HepG2 (cell line): ENCODE results near the gene LAG3. TPM values are rescaled to one million over a fixed set of nuclear protein-coding genes. Genes with fewer than 3 reads are reported as not detected.

ENCODE experiments used
- ARNT ChIP-seq: fragments of 450-650 bp; IDR thresholded peaks from 2 replicates; pipeline ENCODE4 v1.6.1; 2017
- BORCS8-MEF2B ChIP-seq: sonication (generic); formaldehyde crosslinking; IDR thresholded peaks from 2 replicates; pipeline ENCODE4 v1.8.0; 2022; ENCODE audit warnings: mild to moderate bottlenecking, missing genetic modification reagents
- CBFB ChIP-seq: sonication (generic); formaldehyde crosslinking; IDR thresholded peaks from 2 replicates; pipeline ENCODE4 v1.4.0; 2020; ENCODE audit warnings: missing genetic modification reagents
- CEBPG ChIP-seq: IDR thresholded peaks from 2 replicates; pipeline ENCODE4 v1.6.1; 2016
- GATA4 ChIP-seq: sonication (generic); IDR thresholded peaks from 2 replicates; pipeline ENCODE4 v1.6.1; 2016; ENCODE audit warnings: antibody characterized with exemption, low read depth, borderline replicate concordance
- HNF4G ChIP-seq, 2 experiments: sonication (generic) in 1 of 2; formaldehyde crosslinking in 1 of 2; IDR thresholded peaks; 2 replicates each; pipeline versions ENCODE4 v1.4.0 to v1.6.1; 2011 to 2020; ENCODE audit warnings: borderline replicate concordance in 2 of 2, low read depth in 2 of 2, mild to moderate bottlenecking in 2 of 2, low read length in 1 of 2, missing genetic modification reagents in 1 of 2, moderate library complexity in 1 of 2
- MXI1 ChIP-seq: IDR thresholded peaks from 3 replicates; pipeline ENCODE4 v1.6.1; 2012; ENCODE audit warnings: low read depth, low read length, inconsistent platforms, borderline replicate concordance
- NCOA2 ChIP-seq: sonication (generic); formaldehyde crosslinking; IDR thresholded peaks from 2 replicates; pipeline ENCODE4 v1.8.0; 2022; ENCODE audit warnings: inconsistent platforms
- PCBP1 ChIP-seq: fragments of 200-400 bp; formaldehyde crosslinking; IDR thresholded peaks from 2 replicates; pipeline ENCODE4 v1.6.1; 2017; ENCODE audit warnings: mild to moderate bottlenecking, low read depth, low read length, borderline replicate concordance
- RARA ChIP-seq: IDR thresholded peaks from 2 replicates; pipeline ENCODE4 v1.6.1; 2016; ENCODE audit warnings: missing genetic modification reagents, missing compliant biosample characterization
- REXO4 ChIP-seq: sonication (generic); formaldehyde crosslinking; IDR thresholded peaks from 2 replicates; pipeline ENCODE4 v1.8.0; 2022; ENCODE audit warnings: missing genetic modification reagents, mild to moderate bottlenecking, borderline replicate concordance
- RFXAP ChIP-seq: sonication (generic); formaldehyde crosslinking; IDR thresholded peaks from 2 replicates; pipeline ENCODE4 v1.4.0; 2020; ENCODE audit warnings: missing genetic modification reagents, borderline replicate concordance
- SALL2 ChIP-seq: sonication (generic); formaldehyde crosslinking; IDR thresholded peaks from 2 replicates; pipeline ENCODE4 v1.8.1; 2023; ENCODE audit warnings: mild to moderate bottlenecking, missing genetic modification reagents, inconsistent platforms
- ZNF251 ChIP-seq: sonication (generic); formaldehyde crosslinking; IDR thresholded peaks from 2 replicates; pipeline ENCODE4 v1.9.0; 2021; ENCODE audit warnings: mild to moderate bottlenecking, missing genetic modification reagents
- ZNF383 ChIP-seq: sonication (generic); formaldehyde crosslinking; IDR thresholded peaks from 2 replicates; pipeline ENCODE4 v1.4.0; 2020; ENCODE audit warnings: missing genetic modification reagents, mild to moderate bottlenecking, borderline replicate concordance
- ZNF446 ChIP-seq: sonication (generic); formaldehyde crosslinking; IDR thresholded peaks from 2 replicates; pipeline ENCODE4 v1.5.0; 2020; ENCODE audit warnings: mild to moderate bottlenecking, missing genetic modification reagents
- ZNF598 ChIP-seq: sonication (generic); formaldehyde crosslinking; IDR thresholded peaks from 2 replicates; pipeline ENCODE4 v1.5.1; 2020; ENCODE audit warnings: mild to moderate bottlenecking, missing genetic modification reagents, borderline replicate concordance
- ZNF75D ChIP-seq: sonication (generic); formaldehyde crosslinking; IDR thresholded peaks from 2 replicates; pipeline ENCODE4 v1.8.1; 2023; ENCODE audit warnings: missing genetic modification reagents, mild to moderate bottlenecking, borderline replicate concordance
- ZNF780A ChIP-seq: sonication (generic); formaldehyde crosslinking; IDR thresholded peaks from 2 replicates; pipeline ENCODE4 v1.8.0; 2022; ENCODE audit warnings: mild to moderate bottlenecking, missing genetic modification reagents, moderate library complexity
- polyA plus RNA-seq, 8 experiments: library from polyadenylated mRNA; depleted of rRNA in 3 of 8; stranded (reverse) in 7 of 8; unstranded in 1 of 8; fragments of >200 nt; fragmentation: Illumina TruSeq in 4 of 8; extraction: Trizol in 4 of 8; gene quantifications; 2 replicates each; pipeline versions ENCODE4 v1.2.1 to v1.2.3, GENCODE V29; 2011 to 2016; ENCODE audit warnings: low read depth in 4 of 8, missing spikeins in 1 of 8, mixed read lengths in 1 of 8; ENCODE audit not compliant: insufficient read depth in 1 of 8
- total RNA-seq, 5 experiments: library from RNA; depleted of rRNA; stranded (reverse); fragments of >200 nt; fragmentation: Illumina TruSeq; extraction: Trizol; gene quantifications; 2 replicates each; pipeline ENCODE4 v1.2.3, GENCODE V29; 2016; ENCODE audit warnings: low read depth in 1 of 5
- TF ChIP-seq, protein P1 (sequence below): sonication (generic); formaldehyde crosslinking; IDR thresholded peaks from 2 replicates; pipeline ENCODE4 v1.5.0; 2020; ENCODE audit warnings: missing genetic modification reagents, mild to moderate bottlenecking, borderline replicate concordance
- TF ChIP-seq, protein P2 (sequence below): sonication (generic); formaldehyde crosslinking; IDR thresholded peaks from 2 replicates; pipeline ENCODE4 v1.4.0; 2020; ENCODE audit warnings: mild to moderate bottlenecking, missing genetic modification reagents
- TF ChIP-seq, protein P3 (sequence below): IDR thresholded peaks from 2 replicates; pipeline ENCODE4 v1.6.1; 2016; ENCODE audit warnings: low read depth, control low read depth
- TF ChIP-seq, protein P4 (sequence below): sonication (generic); formaldehyde crosslinking; IDR thresholded peaks from 2 replicates; pipeline ENCODE4 v1.8.0; 2022; ENCODE audit warnings: missing genetic modification reagents, mild to moderate bottlenecking, inconsistent platforms, borderline replicate concordance
- TF ChIP-seq, protein P5 (sequence below): sonication (generic); formaldehyde crosslinking; IDR thresholded peaks from 2 replicates; pipeline ENCODE4 v1.4.0; 2020; ENCODE audit warnings: missing genetic modification reagents

The LAG3 gene
- total and polyA plus RNA-seq, 2 of the 13 experiments (the other 11 are each of a cell fraction or from before 2014, with no cell fraction given), result 0.11 to 0.26 TPM

DNA sequence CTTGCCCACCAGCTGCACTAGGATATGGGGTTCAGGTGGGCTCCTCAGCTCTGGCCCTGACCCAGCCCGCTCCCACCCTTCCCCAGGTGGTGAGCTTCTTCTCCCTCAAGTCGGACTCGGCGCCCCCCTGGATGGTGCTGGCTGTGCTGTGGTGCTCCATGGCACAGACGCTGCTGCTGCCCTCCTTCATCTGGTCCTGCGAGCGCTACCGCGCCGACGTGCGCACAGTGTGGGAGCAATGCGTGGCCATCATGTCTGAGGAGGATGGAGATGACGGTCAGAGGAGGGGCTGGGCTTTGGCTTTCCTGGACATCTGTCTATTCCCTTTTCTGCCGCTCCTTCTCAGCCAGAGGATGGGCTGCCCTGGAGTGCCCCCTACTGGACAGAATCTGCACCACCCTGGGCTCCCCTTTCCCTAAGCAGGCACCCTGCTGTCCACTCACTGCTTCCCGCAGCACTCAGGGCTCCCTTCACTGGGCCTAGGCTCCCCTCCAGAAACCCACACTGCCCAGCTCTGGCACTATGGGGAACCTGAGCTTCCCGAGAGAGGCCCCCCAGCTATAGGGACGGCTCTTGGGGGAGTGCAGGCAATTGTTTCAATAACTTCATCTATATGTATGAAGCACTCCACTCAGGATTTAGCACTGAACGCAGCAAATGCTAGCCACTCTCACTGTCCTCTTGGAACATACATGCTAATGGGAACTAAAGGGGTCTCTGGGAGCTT is 53.2 kb downstream of the LAG3 start (continued):
- TF ChIP-seq PCBP1 (0 out of 2 replicates have a peak, but pooled peaks have one; percentile 17), GATA4 (no peak), RFXAP (CRISPR knock-in tag) (no peak; the same call in 1 of the 2 replicates), SALL2 (no peak), ARNT (no peak), CBFB (CRISPR knock-in tag) (no peak), CEBPG (no peak), MXI1 (no peak), ZNF780A (CRISPR knock-in tag) (no peak), BORCS8-MEF2B (CRISPR knock-in tag) (no peak), ZNF251 (CRISPR knock-in tag) (no peak), HNF4G (IDR thresholded peaks at IDR 0.05; ENCODE audit: borderline replicate concordance, low read depth, low read length) (no peak), HNF4G (CRISPR knock-in tag; IDR thresholded peaks at IDR 0.05; ENCODE audit: borderline replicate concordance, low read depth) (no peak), ZNF598 (CRISPR knock-in tag) (no peak), REXO4 (CRISPR knock-in tag) (no peak), NCOA2 (no peak), ZNF75D (CRISPR knock-in tag) (no peak), ZNF383 (CRISPR knock-in tag) (no peak), RARA (CRISPR knock-in tag) (no peak), ZNF446 (CRISPR knock-in tag) (no peak)
- TF ChIP-seq, protein P1, sequence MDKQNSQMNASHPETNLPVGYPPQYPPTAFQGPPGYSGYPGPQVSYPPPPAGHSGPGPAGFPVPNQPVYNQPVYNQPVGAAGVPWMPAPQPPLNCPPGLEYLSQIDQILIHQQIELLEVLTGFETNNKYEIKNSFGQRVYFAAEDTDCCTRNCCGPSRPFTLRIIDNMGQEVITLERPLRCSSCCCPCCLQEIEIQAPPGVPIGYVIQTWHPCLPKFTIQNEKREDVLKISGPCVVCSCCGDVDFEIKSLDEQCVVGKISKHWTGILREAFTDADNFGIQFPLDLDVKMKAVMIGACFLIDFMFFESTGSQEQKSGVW (CRISPR knock-in tag), result no peak
- TF ChIP-seq, protein P2, sequence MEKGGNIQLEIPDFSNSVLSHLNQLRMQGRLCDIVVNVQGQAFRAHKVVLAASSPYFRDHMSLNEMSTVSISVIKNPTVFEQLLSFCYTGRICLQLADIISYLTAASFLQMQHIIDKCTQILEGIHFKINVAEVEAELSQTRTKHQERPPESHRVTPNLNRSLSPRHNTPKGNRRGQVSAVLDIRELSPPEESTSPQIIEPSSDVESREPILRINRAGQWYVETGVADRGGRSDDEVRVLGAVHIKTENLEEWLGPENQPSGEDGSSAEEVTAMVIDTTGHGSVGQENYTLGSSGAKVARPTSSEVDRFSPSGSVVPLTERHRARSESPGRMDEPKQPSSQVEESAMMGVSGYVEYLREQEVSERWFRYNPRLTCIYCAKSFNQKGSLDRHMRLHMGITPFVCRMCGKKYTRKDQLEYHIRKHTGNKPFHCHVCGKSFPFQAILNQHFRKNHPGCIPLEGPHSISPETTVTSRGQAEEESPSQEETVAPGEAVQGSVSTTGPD, result no peak
- TF ChIP-seq, protein P3, sequence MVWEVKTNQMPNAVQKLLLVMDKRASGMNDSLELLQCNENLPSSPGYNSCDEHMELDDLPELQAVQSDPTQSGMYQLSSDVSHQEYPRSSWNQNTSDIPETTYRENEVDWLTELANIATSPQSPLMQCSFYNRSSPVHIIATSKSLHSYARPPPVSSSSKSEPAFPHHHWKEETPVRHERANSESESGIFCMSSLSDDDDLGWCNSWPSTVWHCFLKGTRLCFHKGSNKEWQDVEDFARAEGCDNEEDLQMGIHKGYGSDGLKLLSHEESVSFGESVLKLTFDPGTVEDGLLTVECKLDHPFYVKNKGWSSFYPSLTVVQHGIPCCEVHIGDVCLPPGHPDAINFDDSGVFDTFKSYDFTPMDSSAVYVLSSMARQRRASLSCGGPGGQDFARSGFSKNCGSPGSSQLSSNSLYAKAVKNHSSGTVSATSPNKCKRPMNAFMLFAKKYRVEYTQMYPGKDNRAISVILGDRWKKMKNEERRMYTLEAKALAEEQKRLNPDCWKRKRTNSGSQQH, result no peak
- TF ChIP-seq, protein P4, sequence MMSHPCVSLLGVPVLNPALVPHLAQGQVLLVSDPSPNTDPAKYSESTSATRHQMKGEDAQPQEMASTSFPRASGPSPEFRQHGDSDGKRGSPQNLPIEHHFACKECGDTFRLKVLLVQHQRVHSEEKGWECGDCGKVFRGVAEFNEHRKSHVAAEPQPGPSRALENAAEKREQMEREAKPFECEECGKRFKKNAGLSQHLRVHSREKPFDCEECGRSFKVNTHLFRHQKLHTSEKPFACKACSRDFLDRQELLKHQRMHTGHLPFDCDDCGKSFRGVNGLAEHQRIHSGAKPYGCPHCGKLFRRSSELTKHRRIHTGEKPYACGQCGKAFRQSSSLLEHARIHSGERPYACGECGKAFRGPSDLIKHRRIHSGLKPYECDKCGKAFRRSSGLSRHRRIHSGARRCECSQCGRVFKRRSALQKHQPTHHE (CRISPR knock-in tag), result no peak
- TF ChIP-seq, protein P5, sequence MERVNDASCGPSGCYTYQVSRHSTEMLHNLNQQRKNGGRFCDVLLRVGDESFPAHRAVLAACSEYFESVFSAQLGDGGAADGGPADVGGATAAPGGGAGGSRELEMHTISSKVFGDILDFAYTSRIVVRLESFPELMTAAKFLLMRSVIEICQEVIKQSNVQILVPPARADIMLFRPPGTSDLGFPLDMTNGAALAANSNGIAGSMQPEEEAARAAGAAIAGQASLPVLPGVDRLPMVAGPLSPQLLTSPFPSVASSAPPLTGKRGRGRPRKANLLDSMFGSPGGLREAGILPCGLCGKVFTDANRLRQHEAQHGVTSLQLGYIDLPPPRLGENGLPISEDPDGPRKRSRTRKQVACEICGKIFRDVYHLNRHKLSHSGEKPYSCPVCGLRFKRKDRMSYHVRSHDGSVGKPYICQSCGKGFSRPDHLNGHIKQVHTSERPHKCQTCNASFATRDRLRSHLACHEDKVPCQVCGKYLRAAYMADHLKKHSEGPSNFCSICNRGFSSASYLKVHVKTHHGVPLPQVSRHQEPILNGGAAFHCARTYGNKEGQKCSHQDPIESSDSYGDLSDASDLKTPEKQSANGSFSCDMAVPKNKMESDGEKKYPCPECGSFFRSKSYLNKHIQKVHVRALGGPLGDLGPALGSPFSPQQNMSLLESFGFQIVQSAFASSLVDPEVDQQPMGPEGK (CRISPR knock-in tag), result no peak
